Stimulated activated CD4-positive, alpha-beta T cell treated with anti-CD3 and anti-CD28 coated beads, Interleukin-1b, Interleukin-23, amount 100 ng/mL, for 1 hour (primary cell): ENCODE results near the gene TSPO.

ENCODE experiments used
- DNase-seq, 2 donors: peaks; one replicate each; pipeline ENCODE4 v3.0.0-alpha.2; 2020; ENCODE audit warnings: low read depth in 2 of 2

TSPO gene

DNA sequence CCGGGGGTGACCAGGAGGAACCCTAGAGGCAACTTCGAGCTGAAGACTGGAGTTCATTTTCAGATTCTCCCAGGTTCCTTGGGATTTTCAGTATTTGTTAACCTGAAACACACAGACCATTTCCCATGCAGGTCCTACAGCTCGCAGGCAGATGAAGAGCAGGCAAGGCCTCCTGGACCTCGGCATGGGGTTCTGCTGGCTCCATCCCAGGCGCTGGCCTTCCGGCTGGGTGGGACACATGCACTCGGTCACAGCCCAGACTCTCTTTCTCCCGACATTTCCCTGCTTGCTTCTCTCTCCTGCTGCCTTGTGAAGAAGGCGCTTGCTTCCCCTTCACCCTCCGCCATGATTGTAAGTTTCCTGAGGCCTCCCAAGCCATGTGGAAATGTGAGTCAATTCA is 51.0 kb downstream of the TSPO start:
- no peak for DNase-seq

DNA sequence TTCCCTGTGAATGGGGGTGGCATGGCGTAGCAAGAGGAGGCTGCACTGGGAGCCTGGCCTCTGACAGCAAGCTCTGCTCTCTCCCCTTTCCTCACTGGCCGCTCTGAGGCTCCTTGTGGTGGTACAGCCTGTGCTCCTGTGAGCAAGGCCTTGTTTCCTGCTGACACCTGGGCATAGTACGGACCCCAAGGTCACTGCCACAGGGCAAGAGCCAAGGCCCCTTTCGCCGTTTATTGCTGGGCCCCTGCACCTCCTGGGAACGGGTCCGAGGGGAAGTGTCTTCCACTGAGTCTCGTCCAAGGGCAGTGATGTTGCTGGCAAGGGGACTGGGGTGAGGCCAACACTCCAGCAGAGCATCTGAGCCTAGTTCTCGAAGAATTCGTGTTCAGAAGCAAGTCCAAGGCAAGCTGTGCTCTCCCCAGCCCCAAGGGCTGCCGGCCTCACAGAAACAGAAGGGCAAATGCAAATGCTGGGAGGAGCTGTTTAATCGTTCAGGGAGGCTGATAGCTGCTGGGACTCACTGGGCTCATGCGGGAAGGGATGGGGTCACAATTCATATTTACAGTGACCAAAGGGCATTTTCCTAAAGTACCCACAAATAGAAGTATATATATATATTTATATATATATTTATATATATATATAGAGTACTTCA is 51.5 kb downstream of the TSPO start:
- no peak for DNase-seq

DNA sequence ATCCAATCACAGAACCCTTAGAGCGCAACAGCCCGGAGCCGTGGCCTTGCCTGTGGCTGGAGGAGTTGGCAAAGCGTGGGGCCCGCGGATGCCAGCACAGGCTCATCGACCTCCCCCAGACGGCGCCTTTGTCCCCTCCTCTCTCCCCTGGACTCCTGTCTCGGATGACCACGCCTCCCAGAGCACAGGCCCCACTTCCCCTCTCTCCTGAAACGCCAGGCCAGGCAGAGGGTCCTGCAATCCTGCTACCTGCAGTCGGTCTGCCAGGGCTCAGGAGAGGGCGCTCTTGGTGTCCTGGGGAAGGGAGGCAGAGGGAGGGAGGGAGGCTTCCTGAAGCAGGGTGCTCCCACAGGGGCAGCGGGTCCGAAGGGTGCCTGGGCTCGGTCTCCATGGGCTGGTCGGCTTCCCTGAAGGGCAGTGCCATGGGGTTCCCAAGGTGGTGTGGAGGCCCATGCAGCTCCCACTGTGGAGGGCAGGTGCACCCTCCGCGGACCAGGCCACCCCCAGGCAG is 52.2 kb downstream of the TSPO start:
- DNase-seq = no peak

DNA sequence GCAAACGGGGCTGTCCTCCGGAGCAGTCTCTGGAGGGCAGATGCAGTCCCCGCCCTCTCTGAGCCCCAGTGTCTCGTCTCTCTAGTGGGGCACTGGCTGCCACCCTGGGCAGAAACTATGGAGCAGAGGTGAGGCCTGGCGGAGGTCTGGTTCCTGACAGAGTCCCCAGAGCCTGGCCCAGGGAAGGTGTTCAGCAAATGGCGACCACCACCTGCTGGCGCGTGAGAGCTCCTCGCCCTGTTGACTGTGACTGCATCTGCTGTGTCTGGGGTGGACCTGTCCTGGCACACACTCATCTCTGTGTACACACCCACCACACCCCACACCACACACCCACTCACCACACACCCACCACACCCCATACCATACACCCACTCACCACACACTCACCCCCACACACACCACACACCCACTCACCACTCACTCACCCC is 53.9 kb downstream of the TSPO start:
- DNase-seq = no peak

- DNase-seq = no peak
These were observed 54.6 kb downstream of the TSPO start for GRCh38 chr22:43205748-43206508.

DNA sequence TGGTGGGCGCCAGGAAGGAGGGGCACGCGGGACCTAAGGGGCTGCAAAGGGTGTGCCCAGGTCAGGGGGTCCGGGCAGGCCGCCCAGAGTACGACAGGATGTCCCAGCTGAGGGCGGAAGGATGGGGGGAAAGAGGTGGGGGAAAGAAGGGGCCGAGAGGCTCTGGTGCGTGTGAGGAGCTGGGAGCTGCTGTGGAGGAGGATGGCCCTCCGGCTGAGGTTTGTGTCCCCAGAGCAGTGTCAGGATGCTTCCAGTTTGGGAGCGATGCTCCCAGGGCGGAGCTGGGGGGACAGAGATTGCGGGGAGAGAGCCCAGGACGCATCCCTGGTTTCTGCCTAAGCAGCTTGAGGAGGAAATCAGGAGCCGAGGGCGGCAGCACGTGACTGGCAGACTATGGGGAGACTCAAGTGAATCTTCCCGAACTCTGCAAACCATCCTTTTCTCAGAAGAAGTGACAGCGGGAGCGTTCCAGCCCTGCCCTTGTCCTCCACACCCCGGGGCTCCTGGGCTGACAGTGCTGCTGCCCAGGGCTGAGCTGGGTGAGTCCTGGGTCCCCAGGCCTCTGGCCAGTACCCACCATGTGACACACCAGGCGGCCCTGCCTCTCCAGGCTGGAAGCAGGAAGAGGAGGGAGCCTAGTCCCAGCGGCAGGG is 55.3 kb downstream of the TSPO start:
- DNase-seq = no peak

DNA sequence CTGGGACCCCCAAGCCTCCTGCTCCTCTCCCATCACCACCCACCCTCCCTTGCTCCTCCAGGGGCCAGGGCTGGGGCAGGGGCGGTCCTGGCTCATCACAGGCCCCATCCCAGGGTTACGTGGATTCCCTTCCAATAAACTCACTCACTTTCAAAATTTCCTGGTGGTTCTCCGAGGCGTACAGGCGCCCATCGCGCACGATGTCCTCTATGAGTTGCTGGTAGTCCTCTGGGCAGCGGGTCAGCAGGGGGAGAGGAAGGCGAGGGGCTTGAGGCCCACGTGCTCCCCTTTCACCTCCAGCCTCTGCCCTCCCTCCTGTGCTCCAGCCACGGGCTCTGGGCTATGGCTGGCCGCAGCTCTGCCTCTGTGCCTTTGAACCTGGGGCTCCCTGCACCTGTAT is 56.0 kb downstream of the TSPO start:
- DNase-seq = no peak

GRCh38 chr22:43207849-43208702 is 56.7 kb downstream of the TSPO start:
- DNase-seq = no peak

- no peak for DNase-seq
These were observed 57.6 kb downstream of the TSPO start for GRCh38 chr22:43208703-43209522.

GRCh38 chr22:43209523-43209890 is 58.1 kb downstream of the TSPO start:
- no peak for DNase-seq

DNA sequence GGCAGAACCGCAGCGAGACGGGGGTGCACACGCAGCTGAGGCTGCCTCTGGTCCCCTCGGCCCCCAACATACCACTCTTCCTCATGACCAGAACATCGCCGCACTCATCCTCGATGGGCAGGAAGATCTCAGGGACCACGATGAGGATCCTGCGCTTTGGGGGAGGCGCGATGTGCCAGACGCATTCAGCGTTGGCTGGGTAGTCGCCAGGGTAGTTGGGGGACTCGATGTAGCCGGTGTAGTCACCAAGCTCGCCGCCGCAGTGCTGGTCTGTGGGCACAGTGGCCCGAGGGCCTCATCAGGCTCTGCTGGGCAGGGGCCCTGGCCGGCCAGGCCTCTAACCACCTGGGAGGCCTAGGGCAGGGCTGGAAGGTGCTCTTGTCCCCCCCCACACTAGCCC is 58.6 kb downstream of the TSPO start:
- no peak for DNase-seq

- DNase-seq = no peak
These were observed 59.5 kb downstream of the TSPO start for GRCh38 chr22:43210631-43211515.

- DNase-seq = no peak
These were observed 60.6 kb downstream of the TSPO start for GRCh38 chr22:43211941-43212433.

GRCh38 chr22:43212434-43212952 is 61.1 kb downstream of the TSPO start:
- DNase-seq = no peak
